ENCODE data around the gene DTNBP1. TPM values are rescaled to one million over a fixed set of nuclear protein-coding genes. Genes with fewer than 3 reads are reported as not detected.

The DTNBP1 gene
- total RNA-seq, 3 donors from 2014 or later, result 14.6 to 22.0 (median 19.5) TPM

- peaks cover 8% of the 10 kb centered on the region for H3K36me3 ChIP-seq
Observed at GRCh38 chr6:15520626-15521203, 142.1 kb downstream of the DTNBP1 start.

GRCh38 chr6:15519681-15520080, 143.1 kb downstream of the DTNBP1 start:
- TF ChIP-seq POLR2A (IDR thresholded peaks at IDR 0.05), result no peak
- Histone ChIP-seq H3K4me1 (no peaks in the 10 kb centered on the region), H3K27ac (no peak overlapping the region), H3K4me3 (no peak overlapping the region), H3K9me3 (no peaks in the 10 kb centered on the region), H3K36me3 (peaks cover 8% of the 10 kb centered on the region), H3K27me3 (no peaks in the 10 kb centered on the region)
- intact Hi-C loops (cut with DNase I; ENCODE audit: low total_unique reads), result loop anchor here (2.0 kb wide), 1 partner anchor 71 kb away; no protein-coding TSS in a partner anchor
- DNase-seq (ENCODE audit: low spot score in 2 of 2), result peak in 1 of 2 donors; percentile 20

More at GRCh38 chr6:15520626-15521203, 142.1 kb downstream of the DTNBP1 start:
- TF ChIP-seq CTCF (IDR thresholded peaks at IDR 0.05) (no peak), POLR2AphosphoS5 (IDR thresholded peaks at IDR 0.05) (no peak), POLR2A (IDR thresholded peaks at IDR 0.05) (no peak)
- Histone ChIP-seq H3K9me3 (no peaks in the 10 kb centered on the region), H3K4me1 (no peaks in the 10 kb centered on the region), H3K27me3 (no peaks in the 10 kb centered on the region), H3K27ac (no peak overlapping the region), H3K4me3 (no peak overlapping the region)
- peak in 1 of 2 donors; percentile 15 for DNase-seq (ENCODE audit: low spot score in 2 of 2)
- intact Hi-C loops (cut with DNase I; ENCODE audit: low total_unique reads), result loop anchor here (2.0 kb wide), 1 partner anchor 72 kb away; no protein-coding TSS in a partner anchor

GRCh38 chr6:15518878-15519277, 143.9 kb downstream of the DTNBP1 start:
- no peak for DNase-seq (ENCODE audit: low spot score in 2 of 2)
- no peak for TF ChIP-seq CTCF (IDR thresholded peaks at IDR 0.05)
- no peak for TF ChIP-seq POLR2A (IDR thresholded peaks at IDR 0.05)
- no peak for TF ChIP-seq POLR2AphosphoS5 (IDR thresholded peaks at IDR 0.05)

GRCh38 chr6:15518057-15518456, 144.8 kb downstream of the DTNBP1 start:
- Histone ChIP-seq H3K9me3 (no peaks in the 10 kb centered on the region), H3K36me3 (peaks cover 8% of the 10 kb centered on the region), H3K27ac (no peak overlapping the region), H3K27me3 (no peaks in the 10 kb centered on the region), H3K4me3 (no peak overlapping the region), H3K4me1 (no peaks in the 10 kb centered on the region)
- no peak for DNase-seq (ENCODE audit: low spot score in 2 of 2)
- TF ChIP-seq POLR2A (IDR thresholded peaks at IDR 0.05), result no peak
- intact Hi-C loops (cut with DNase I; ENCODE audit: low total_unique reads), result no loop called here

More at GRCh38 chr6:15518878-15519277, 143.9 kb downstream of the DTNBP1 start:
- no peaks in the 10 kb centered on the region for H3K4me1 ChIP-seq
- H3K4me3 ChIP-seq, result no peak overlapping the region
- no peak overlapping the region for H3K27ac ChIP-seq
- no peaks in the 10 kb centered on the region for H3K9me3 ChIP-seq
- peaks cover 8% of the 10 kb centered on the region for H3K36me3 ChIP-seq
- H3K27me3 ChIP-seq, result no peaks in the 10 kb centered on the region
- intact Hi-C loops (cut with DNase I; ENCODE audit: low total_unique reads), result no loop called here

GRCh38 chr6:15517600-15517999, 145.2 kb downstream of the DTNBP1 start:
- Histone ChIP-seq H3K9me3 (no peaks in the 10 kb centered on the region), H3K27ac (no peak overlapping the region), H3K4me1 (no peaks in the 10 kb centered on the region), H3K36me3 (peaks cover 8% of the 10 kb centered on the region), H3K4me3 (no peak overlapping the region), H3K27me3 (no peaks in the 10 kb centered on the region)
- intact Hi-C loops (cut with DNase I; ENCODE audit: low total_unique reads), result no loop called here
- TF ChIP-seq POLR2AphosphoS5 (IDR thresholded peaks at IDR 0.05), result no peak
- TF ChIP-seq CTCF (IDR thresholded peaks at IDR 0.05), result no peak
- no peak for TF ChIP-seq POLR2A (IDR thresholded peaks at IDR 0.05)
- no peak for DNase-seq (ENCODE audit: low spot score in 2 of 2)

GRCh38 chr6:15516923-15517560, 145.8 kb downstream of the DTNBP1 start:
- Histone ChIP-seq H3K9me3 (no peaks in the 10 kb centered on the region), H3K36me3 (peaks cover 8% of the 10 kb centered on the region), H3K4me3 (no peak overlapping the region), H3K27me3 (no peaks in the 10 kb centered on the region), H3K4me1 (no peaks in the 10 kb centered on the region), H3K27ac (no peak overlapping the region)
- intact Hi-C loops (cut with DNase I; ENCODE audit: low total_unique reads), result no loop called here
- no peak for TF ChIP-seq POLR2A (IDR thresholded peaks at IDR 0.05)
- DNase-seq (ENCODE audit: low spot score in 2 of 2), result no peak

Data from breast epithelium (tissue), 4 donors.